ENCODE measurements around the gene ZNF423. TPM values are rescaled to one million over a fixed set of nuclear protein-coding genes. Genes with fewer than 3 reads are reported as not detected.

ZNF423 gene
- total RNA-seq, 1 donor from 2014 or later, result 10.6 TPM

- Histone ChIP-seq H3K4me1 (ENCODE audit: insufficient read depth, low read length) (no peaks in the 10 kb centered on the region), H3K9ac (ENCODE audit: low read length) (no peak overlapping the region), H3K36me3 (ENCODE audit: insufficient read depth, low read length) (no peaks in the 10 kb centered on the region), H3K4me3 (ENCODE audit: insufficient read depth, low read depth, low read length) (no peak overlapping the region), H4K20me1 (ENCODE audit: insufficient read depth, low read length) (no peaks in the 10 kb centered on the region), H3K27ac (ENCODE audit: low read depth, low read length) (no peak overlapping the region), H3K79me2 (ENCODE audit: insufficient read depth, low read length) (no peaks in the 10 kb centered on the region), H2AFZ (ENCODE audit: low read depth, low read length) (no peak overlapping the region), H3K4me2 (ENCODE audit: low read length) (no peak overlapping the region), H3K9me3 (ENCODE audit: insufficient read depth, low read depth, low read length) (no peaks in the 10 kb centered on the region), H3K27me3 (ENCODE audit: insufficient read depth, low read length) (no peaks in the 10 kb centered on the region)
- Mint-ChIP-seq H3K4me3 (ENCODE audit: unreplicated experiment) (no peak overlapping the region), H3K36me3 (ENCODE audit: low read depth, unreplicated experiment) (no peaks in the 10 kb centered on the region), H3K27me3 (ENCODE audit: low read depth, unreplicated experiment) (peaks cover 2% of the 10 kb centered on the region), H3K27ac (ENCODE audit: unreplicated experiment) (no peak overlapping the region), H3K9me3 (ENCODE audit: unreplicated experiment) (no peaks in the 10 kb centered on the region), H3K4me1 (ENCODE audit: low read depth, unreplicated experiment) (no peaks in the 10 kb centered on the region)
- no peak for FAIRE-seq
- TF ChIP-seq EZH2 (IDR thresholded peaks at IDR 0.05; ENCODE audit: insufficient read depth, low read length), result no peak
- TF ChIP-seq CTCF (IDR thresholded peaks at IDR 0.05; ENCODE audit: insufficient read depth, low read depth, low read length), result no peak
- DNase-seq (ENCODE audit: low read depth), result no peak
These were observed 146.9 kb downstream of the ZNF423 start for GRCh38 chr16:49709057-49709456.

- TF ChIP-seq CTCF (IDR thresholded peaks at IDR 0.05; ENCODE audit: insufficient read depth, low read depth, low read length) (no peak), EZH2 (IDR thresholded peaks at IDR 0.05; ENCODE audit: insufficient read depth, low read length) (no peak)
- Mint-ChIP-seq H3K27ac (ENCODE audit: unreplicated experiment) (no peak overlapping the region), H3K4me1 (ENCODE audit: low read depth, unreplicated experiment) (no peaks in the 10 kb centered on the region), H3K4me3 (ENCODE audit: unreplicated experiment) (no peak overlapping the region), H3K36me3 (ENCODE audit: low read depth, unreplicated experiment) (no peaks in the 10 kb centered on the region), H3K9me3 (ENCODE audit: unreplicated experiment) (no peaks in the 10 kb centered on the region), H3K27me3 (ENCODE audit: low read depth, unreplicated experiment) (peaks cover 2% of the 10 kb centered on the region)
- Histone ChIP-seq H2AFZ (ENCODE audit: low read depth, low read length) (no peak overlapping the region), H3K9me3 (ENCODE audit: insufficient read depth, low read depth, low read length) (no peaks in the 10 kb centered on the region), H3K4me2 (ENCODE audit: low read length) (no peak overlapping the region), H3K27me3 (ENCODE audit: insufficient read depth, low read length) (no peaks in the 10 kb centered on the region), H3K27ac (ENCODE audit: low read depth, low read length) (no peak overlapping the region), H4K20me1 (ENCODE audit: insufficient read depth, low read length) (no peaks in the 10 kb centered on the region), H3K4me1 (ENCODE audit: insufficient read depth, low read length) (no peaks in the 10 kb centered on the region), H3K79me2 (ENCODE audit: insufficient read depth, low read length) (no peaks in the 10 kb centered on the region), H3K36me3 (ENCODE audit: insufficient read depth, low read length) (no peaks in the 10 kb centered on the region), H3K9ac (ENCODE audit: low read length) (no peak overlapping the region), H3K4me3 (ENCODE audit: insufficient read depth, low read depth, low read length) (no peak overlapping the region)
- DNase-seq (ENCODE audit: low read depth) (no peak), FAIRE-seq (no peak)
These were observed 147.4 kb downstream of the ZNF423 start for GRCh38 chr16:49708491-49708890.

GRCh38 chr16:49706620-49707355 lies 149.1 kb downstream of the ZNF423 start:
- Mint-ChIP-seq H3K27ac (ENCODE audit: unreplicated experiment) (no peak overlapping the region), H3K4me3 (ENCODE audit: unreplicated experiment) (no peak overlapping the region), H3K27me3 (ENCODE audit: low read depth, unreplicated experiment) (peaks cover 2% of the 10 kb centered on the region), H3K4me1 (ENCODE audit: low read depth, unreplicated experiment) (peaks cover 4% of the 10 kb centered on the region), H3K9me3 (ENCODE audit: unreplicated experiment) (no peaks in the 10 kb centered on the region), H3K36me3 (ENCODE audit: low read depth, unreplicated experiment) (no peaks in the 10 kb centered on the region)
- peaks cover 2% of the 10 kb centered on the region for H3K4me1 ChIP-seq (ENCODE audit: insufficient read depth, low read length)
- TF ChIP-seq EZH2 (IDR thresholded peaks at IDR 0.05; ENCODE audit: insufficient read depth, low read length) (no peak), CTCF (IDR thresholded peaks at IDR 0.05; ENCODE audit: insufficient read depth, low read depth, low read length) (no peak)
- H3K9ac ChIP-seq (ENCODE audit: low read length), result no peak overlapping the region
- no peak overlapping the region for H3K4me2 ChIP-seq (ENCODE audit: low read length)
- no peaks in the 10 kb centered on the region for H3K79me2 ChIP-seq (ENCODE audit: insufficient read depth, low read length)
- no peak overlapping the region for H2AFZ ChIP-seq (ENCODE audit: low read depth, low read length)
- no peaks in the 10 kb centered on the region for H4K20me1 ChIP-seq (ENCODE audit: insufficient read depth, low read length)
- H3K27me3 ChIP-seq (ENCODE audit: insufficient read depth, low read length), result no peaks in the 10 kb centered on the region
- H3K4me3 ChIP-seq (ENCODE audit: insufficient read depth, low read depth, low read length), result no peak overlapping the region
- FAIRE-seq (no peak), DNase-seq (ENCODE audit: low read depth) (no peak)
- no peaks in the 10 kb centered on the region for H3K36me3 ChIP-seq (ENCODE audit: insufficient read depth, low read length)
- no peaks in the 10 kb centered on the region for H3K9me3 ChIP-seq (ENCODE audit: insufficient read depth, low read depth, low read length)
- no peak overlapping the region for H3K27ac ChIP-seq (ENCODE audit: low read depth, low read length)

Data from astrocyte (in vitro differentiated cells and primary cell).